Esophagus squamous epithelium (tissue), 5 donors: ENCODE data around the gene SLC16A5. TPM values are rescaled to one million over a fixed set of nuclear protein-coding genes. Genes with fewer than 3 reads are reported as not detected.

Source experiments
- DNase-seq: peaks from one replicate; lab custom pipeline; 2025; lab: John Stamatoyannopoulos, UW
- H3K27ac ChIP-seq, 4 donors: fragments of 200-600 bp; sonication (generic); one replicate each; pipeline ENCODE4 v1.5.1; 2016 to 2019; ENCODE audit warnings: mild to moderate bottlenecking in 1 of 4
- H3K27me3 ChIP-seq, 4 donors: fragments of 200-600 bp; sonication (generic); 1 replicate in 3 of 4; 2 replicates in 1 of 4; pipeline versions ENCODE4 v1.5.1 to v1.6.0; 2017 to 2021; ENCODE audit warnings: antibody characterized with exemption in 1 of 4
- H3K36me3 ChIP-seq, 3 donors: fragments of 200-600 bp; sonication (generic); one replicate each; pipeline ENCODE4 v1.5.1; 2016 to 2019
- H3K4me1 ChIP-seq, 3 donors: fragments of 200-600 bp; sonication (generic); one replicate each; pipeline ENCODE4 v1.5.1; 2017 to 2019
- H3K4me3 ChIP-seq, 4 donors: fragments of 200-600 bp; sonication (generic); 1 replicate in 3 of 4; 2 replicates in 1 of 4; pipeline ENCODE4 v1.5.1; 2016 to 2019; ENCODE audit warnings: mild to moderate bottlenecking in 2 of 4, moderate library complexity in 1 of 4
- H3K9me3 ChIP-seq, 3 donors: fragments of 200-600 bp; sonication (generic); one replicate each; pipeline ENCODE4 v1.5.1; 2016 to 2019
- POLR2A ChIP-seq, 4 donors: fragments of 450-650 bp; IDR thresholded peaks; one replicate each; pipeline ENCODE4 v1.6.1; 2017; ENCODE audit warnings: antibody characterized with exemption in 4 of 4, mild to moderate bottlenecking in 4 of 4, moderate library complexity in 3 of 4
- WGBS, 2 donors: methylation state at CpG; one replicate each; pipeline ENCODE4 v1.1.5; 2018; 5-methylcytosine and 5-hydroxymethylcytosine counted together
- intact Hi-C: fragments of 100-400 bp; cut with DNase I; formaldehyde crosslinking; loops from one replicate; pipeline ENCODE4 v1.15.0; 2022
- total RNA-seq, 4 donors: library from RNA; depleted of rRNA; stranded (reverse); fragments of >200 nt; gene quantifications; one replicate each; pipeline ENCODE4 v1.1.0, GENCODE V29; 2016
- TF ChIP-seq, protein P1 (sequence below), 6 experiments: fragments of 450-650 bp in 4 of 6; fragments of 200-600 bp in 2 of 6; sonication (generic) in 2 of 6; IDR thresholded peaks; one replicate each; pipeline ENCODE4 v1.5.1; 2016 to 2019; ENCODE audit warnings: antibody characterized with exemption in 6 of 6, mild to moderate bottlenecking in 4 of 6, moderate library complexity in 4 of 6
- donor health status: DM: yes; HTN: yes; CAD: no.

SLC16A5 gene
- total RNA-seq, 4 donors from 2014 or later = 13.4 to 22.9 (median 17.4) TPM

DNA sequence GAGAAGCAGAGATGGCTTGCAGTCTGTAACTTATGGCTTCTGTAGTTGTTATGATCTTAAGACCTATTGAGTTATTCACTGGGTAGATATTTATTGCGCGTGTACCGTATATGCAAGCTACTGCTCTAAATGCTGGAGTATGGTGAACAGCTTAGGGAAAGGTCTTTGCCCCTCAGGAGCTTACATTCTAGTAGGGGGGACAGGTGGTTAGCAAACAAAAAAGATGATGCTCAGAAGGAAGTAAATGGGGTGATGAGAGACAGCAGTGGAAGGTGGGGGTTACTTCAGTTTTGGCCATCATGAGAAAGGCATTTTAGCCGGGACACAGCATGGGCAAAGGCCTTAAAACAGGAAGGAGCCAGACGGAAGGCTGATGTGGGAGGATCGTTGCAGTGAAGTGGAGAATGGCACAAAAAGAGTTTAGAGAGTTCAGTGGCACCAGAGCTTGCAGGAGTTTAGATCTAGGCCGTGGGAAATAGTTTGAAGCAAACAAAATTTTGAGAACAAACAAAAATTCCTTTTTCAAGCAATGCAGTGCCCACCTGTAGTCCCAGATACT is 24.1 kb downstream of the SLC16A5 start:
- DNase-seq = no peak
- Histone ChIP-seq H3K36me3 (peaks cover 0 to 9% (median 0%) of the 10 kb centered on the region in 3 donors), H3K9me3 (no peaks in the 10 kb centered on the region), H3K27ac (no peak overlapping the region), H3K4me1 (peaks cover 26 to 68% (median 39%) of the 10 kb centered on the region in 3 donors), H3K4me3 (no peak overlapping the region), H3K27me3 (no peaks in the 10 kb centered on the region)
- TF ChIP-seq, protein P1, sequence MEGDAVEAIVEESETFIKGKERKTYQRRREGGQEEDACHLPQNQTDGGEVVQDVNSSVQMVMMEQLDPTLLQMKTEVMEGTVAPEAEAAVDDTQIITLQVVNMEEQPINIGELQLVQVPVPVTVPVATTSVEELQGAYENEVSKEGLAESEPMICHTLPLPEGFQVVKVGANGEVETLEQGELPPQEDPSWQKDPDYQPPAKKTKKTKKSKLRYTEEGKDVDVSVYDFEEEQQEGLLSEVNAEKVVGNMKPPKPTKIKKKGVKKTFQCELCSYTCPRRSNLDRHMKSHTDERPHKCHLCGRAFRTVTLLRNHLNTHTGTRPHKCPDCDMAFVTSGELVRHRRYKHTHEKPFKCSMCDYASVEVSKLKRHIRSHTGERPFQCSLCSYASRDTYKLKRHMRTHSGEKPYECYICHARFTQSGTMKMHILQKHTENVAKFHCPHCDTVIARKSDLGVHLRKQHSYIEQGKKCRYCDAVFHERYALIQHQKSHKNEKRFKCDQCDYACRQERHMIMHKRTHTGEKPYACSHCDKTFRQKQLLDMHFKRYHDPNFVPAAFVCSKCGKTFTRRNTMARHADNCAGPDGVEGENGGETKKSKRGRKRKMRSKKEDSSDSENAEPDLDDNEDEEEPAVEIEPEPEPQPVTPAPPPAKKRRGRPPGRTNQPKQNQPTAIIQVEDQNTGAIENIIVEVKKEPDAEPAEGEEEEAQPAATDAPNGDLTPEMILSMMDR (IDR thresholded peaks at IDR 0.05) = no peak
- TF ChIP-seq POLR2A (IDR thresholded peaks at IDR 0.05) = no peak
- WGBS, 2 donors = 78 to 79% methylated on average over 7 of the region's 7 CpGs
- intact Hi-C loops = loop anchor here (5.0 kb wide), 1 partner anchor 90 kb away; no protein-coding TSS in a partner anchor

DNA sequence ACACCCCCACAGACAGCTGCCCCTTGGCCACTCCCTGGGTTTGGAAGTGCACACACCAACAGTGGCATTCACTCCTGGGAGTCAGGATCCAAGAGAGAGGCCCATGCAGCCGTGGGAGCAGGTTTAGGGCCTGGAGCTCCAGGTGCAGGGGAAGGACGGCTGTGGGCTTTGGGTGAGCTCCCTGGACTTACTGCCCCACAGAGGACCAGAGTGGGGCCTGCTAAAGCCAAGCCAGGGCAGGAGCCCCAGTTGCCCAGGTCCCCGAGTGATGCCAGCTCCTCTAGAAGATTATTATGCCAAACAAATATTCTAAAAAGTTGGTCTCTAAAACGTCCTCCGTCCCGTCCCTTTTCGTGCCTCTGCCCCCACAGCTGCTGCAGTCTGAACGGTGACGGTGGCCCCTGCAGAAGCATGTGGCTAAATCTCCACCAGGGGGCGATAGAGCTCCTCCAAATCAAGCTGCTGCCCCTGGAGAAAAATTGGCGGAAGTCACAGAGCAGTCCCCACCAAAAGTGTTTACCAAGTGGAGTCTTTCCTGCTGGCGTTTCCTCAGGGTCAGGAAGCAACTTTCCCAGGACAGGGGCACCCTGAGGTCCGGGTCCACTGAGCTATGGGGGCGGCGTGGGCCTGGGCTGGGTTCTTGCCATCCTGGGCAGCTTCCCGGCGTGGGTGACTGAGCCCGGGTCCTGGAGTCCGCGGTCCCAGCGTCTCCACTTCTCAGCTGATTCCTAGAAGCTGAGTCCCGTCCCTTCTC is 26.2 kb downstream of the SLC16A5 start:
- intact Hi-C loops = loop anchor here (5.0 kb wide), 1 partner anchor 88 kb away; no protein-coding TSS in a partner anchor
- peaks cover 24 to 76% (median 38%) of the 10 kb centered on the region in 3 donors for H3K4me1 ChIP-seq
- peak; percentile 50 for DNase-seq
- H3K4me3 ChIP-seq = peak overlapping the region; percentile 35 to 67 (median 55)
- TF ChIP-seq POLR2A (IDR thresholded peaks at IDR 0.05) = no peak
- TF ChIP-seq, protein P1 (IDR thresholded peaks at IDR 0.05) = peak; percentile 91 to 99 (median 98)
- H3K36me3 ChIP-seq = peaks cover 0 to 21% (median 5%) of the 10 kb centered on the region in 3 donors
- H3K27me3 ChIP-seq = no peaks in the 10 kb centered on the region
- H3K27ac ChIP-seq = peak overlapping the region; percentile 86 to 93 (median 88)
- 0 to 4% methylated on average over 9 to 12 of the region's 22 CpGs for WGBS, 2 donors
- no peaks in the 10 kb centered on the region for H3K9me3 ChIP-seq

DNA sequence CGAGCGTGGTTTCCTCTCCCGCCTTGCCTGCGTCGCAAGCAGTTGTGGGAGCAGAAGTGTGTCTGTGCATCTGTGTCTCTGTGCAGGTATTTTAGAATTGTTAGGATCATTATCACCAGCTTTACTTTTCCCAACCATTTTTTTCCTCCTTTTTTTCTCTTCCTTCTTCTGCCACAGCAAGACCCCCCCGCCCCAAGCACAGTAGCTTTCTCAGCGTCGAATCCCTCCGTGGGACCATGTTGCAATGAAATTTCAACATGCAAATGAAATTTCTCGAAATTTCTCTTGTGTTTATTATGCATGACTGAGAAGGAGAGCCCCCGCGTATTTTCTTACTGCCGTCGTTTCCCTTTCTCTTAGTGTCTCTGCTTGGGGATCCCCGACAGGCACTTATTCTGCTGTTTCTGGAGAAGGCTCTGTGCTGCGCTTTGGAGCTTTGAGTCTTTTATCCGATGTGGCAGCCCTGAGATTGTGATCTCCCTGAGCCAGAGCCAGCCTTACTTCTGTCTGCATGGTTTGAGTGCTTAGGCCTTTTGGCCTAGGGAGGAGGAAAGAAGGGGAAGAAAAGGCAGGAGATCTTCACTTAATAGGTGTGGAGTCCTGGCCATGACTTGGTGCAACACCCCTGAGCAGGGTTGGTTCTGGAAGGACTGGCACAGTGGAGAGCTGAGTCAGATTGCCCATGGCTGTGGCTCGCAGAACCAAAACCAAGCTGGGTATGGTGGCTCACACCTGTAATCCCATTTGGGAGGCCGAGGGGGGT is 27.0 kb downstream of the SLC16A5 start:
- Histone ChIP-seq H3K4me3 (peak overlapping the region; percentile 35 to 67 (median 55)), H3K9me3 (no peaks in the 10 kb centered on the region), H3K36me3 (peaks cover 0 to 22% (median 5%) of the 10 kb centered on the region in 3 donors), H3K27ac (peak overlapping the region; percentile 86 to 93 (median 88)), H3K27me3 (no peaks in the 10 kb centered on the region), H3K4me1 (peaks cover 18 to 71% (median 33%) of the 10 kb centered on the region in 3 donors)
- intact Hi-C loops = loop anchor here (5.0 kb wide), 2 partner anchors 58 to 88 kb away; no protein-coding TSS in a partner anchor
- 29 to 43% methylated on average over 17 of the region's 19 CpGs for WGBS, 2 donors
- no peak for DNase-seq
- TF ChIP-seq, protein P1 (IDR thresholded peaks at IDR 0.05) = no peak
- TF ChIP-seq POLR2A (IDR thresholded peaks at IDR 0.05) = no peak

DNA sequence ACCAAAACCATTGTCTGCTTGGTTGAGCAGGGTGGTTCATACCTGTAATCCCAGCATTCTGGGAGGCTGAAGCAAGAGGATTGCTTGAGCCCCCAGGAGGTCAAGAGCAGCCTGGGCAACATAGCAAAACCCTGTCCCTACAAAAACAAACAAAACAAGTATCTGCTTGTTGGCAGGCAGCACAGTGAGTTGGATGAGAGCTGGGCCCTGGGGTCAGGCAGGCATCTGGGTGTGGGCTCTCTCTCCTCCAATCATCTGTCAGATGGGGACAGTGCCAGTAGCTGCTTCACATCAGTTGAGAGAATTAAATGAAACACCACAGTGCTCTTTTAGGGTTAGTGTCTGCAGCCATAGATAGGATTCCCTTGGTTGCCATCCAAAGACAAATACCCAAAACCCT is 27.8 kb downstream of the SLC16A5 start:
- Histone ChIP-seq H3K27me3 (no peaks in the 10 kb centered on the region), H3K9me3 (no peaks in the 10 kb centered on the region), H3K36me3 (peaks cover 0 to 22% (median 5%) of the 10 kb centered on the region in 3 donors), H3K4me1 (peaks cover 19 to 70% (median 31%) of the 10 kb centered on the region in 3 donors), H3K4me3 (no peak overlapping the region), H3K27ac (peak overlapping the region; percentile 5 to 93 (median 50))
- TF ChIP-seq, protein P1 (IDR thresholded peaks at IDR 0.05) = no peak
- no peak for TF ChIP-seq POLR2A (IDR thresholded peaks at IDR 0.05)
- DNase-seq = no peak
- intact Hi-C loops = loop anchor here (5.0 kb wide), 1 partner anchor 57 kb away; no protein-coding TSS in a partner anchor
